NT2/D1 (cell line): Measurements from ENCODE around the gene SRPX.

ENCODE experiments used
- SUZ12 ChIP-seq: IDR thresholded peaks from 2 replicates; pipeline ENCODE4 v1.6.1; 2011; ENCODE audit not compliant: insufficient read length, insufficient read depth; ENCODE audit errors: extremely low read depth
- YY1 ChIP-seq: IDR thresholded peaks from 2 replicates; pipeline ENCODE4 v1.6.1; 2011; ENCODE audit not compliant: insufficient read length, insufficient read depth
- ZNF274 ChIP-seq: IDR thresholded peaks from 2 replicates; pipeline ENCODE4 v1.6.1; 2011; ENCODE audit warnings: mild to moderate bottlenecking, low read depth, low read length

- TF ChIP-seq ZNF274 (no peak), YY1 (no peak), SUZ12 (no peak)
Observed at GRCh38 chrX:38156838-38157237, 63.8 kb downstream of the SRPX start.
